COLO829 (cell line): Measurements from ENCODE around the gene NAP1L4.
A peak's percentile ranks its signal among the peaks of the same experiment; 100 is the strongest.

Experiments
- DNase-seq: peaks from one replicate; pipeline ENCODE4 v3.0.0; 2012; ENCODE audit warnings: low spot score

NAP1L4 gene

GRCh38 chr11:3010521-3011275 is 18.6 kb upstream of the NAP1L4 start:
- no peak for DNase-seq

GRCh38 chr11:3010004-3010403 is 17.9 kb upstream of the NAP1L4 start:
- no peak for DNase-seq

GRCh38 chr11:3009481-3009880 is 17.4 kb upstream of the NAP1L4 start:
- no peak for DNase-seq

- DNase-seq, result no peak
These were observed 16.7 kb upstream of the NAP1L4 start for GRCh38 chr11:3008746-3009336.

- DNase-seq, result no peak
These were observed 15.4 kb upstream of the NAP1L4 start for GRCh38 chr11:3007404-3008010.

- no peak for DNase-seq
These were observed 14.6 kb upstream of the NAP1L4 start for GRCh38 chr11:3006505-3007260.

GRCh38 chr11:3004481-3004880 is 12.4 kb upstream of the NAP1L4 start:
- DNase-seq, result no peak

- DNase-seq, result no peak
These were observed 11.5 kb upstream of the NAP1L4 start for GRCh38 chr11:3003396-3004231.

- DNase-seq, result no peak
These were observed 10.7 kb upstream of the NAP1L4 start for GRCh38 chr11:3002871-3003270.

- no peak for DNase-seq
These were observed 10.3 kb upstream of the NAP1L4 start for GRCh38 chr11:3002351-3002861.

- DNase-seq, result no peak
These were observed 9.4 kb upstream of the NAP1L4 start for GRCh38 chr11:3001496-3001895.

- peak; percentile 88 for DNase-seq
These were observed 8.2 kb upstream of the NAP1L4 start for GRCh38 chr11:3000032-3000961.

GRCh38 chr11:2999464-2999998 is 7.4 kb upstream of the NAP1L4 start:
- DNase-seq, result no peak

GRCh38 chr11:2998073-2998850 is 6.1 kb upstream of the NAP1L4 start:
- DNase-seq, result no peak

- no peak for DNase-seq
These were observed 5.3 kb upstream of the NAP1L4 start for GRCh38 chr11:2997406-2997805.

- no peak for DNase-seq
These were observed 4.8 kb upstream of the NAP1L4 start for GRCh38 chr11:2996976-2997375.

- no peak for DNase-seq
These were observed 3.9 kb upstream of the NAP1L4 start for GRCh38 chr11:2995893-2996554.

- no peak for DNase-seq
These were observed 3.0 kb upstream of the NAP1L4 start for GRCh38 chr11:2995031-2995561.

GRCh38 chr11:2994336-2994730 is 2.2 kb upstream of the NAP1L4 start:
- DNase-seq, result no peak
